Measurements from ENCODE around the gene GRK3. TPM values are rescaled to one million over a fixed set of nuclear protein-coding genes. Genes with fewer than 3 reads are reported as not detected.

GRK3 gene
- total RNA-seq, 1 experiment from 2014 or later = 14.6 TPM

DNA sequence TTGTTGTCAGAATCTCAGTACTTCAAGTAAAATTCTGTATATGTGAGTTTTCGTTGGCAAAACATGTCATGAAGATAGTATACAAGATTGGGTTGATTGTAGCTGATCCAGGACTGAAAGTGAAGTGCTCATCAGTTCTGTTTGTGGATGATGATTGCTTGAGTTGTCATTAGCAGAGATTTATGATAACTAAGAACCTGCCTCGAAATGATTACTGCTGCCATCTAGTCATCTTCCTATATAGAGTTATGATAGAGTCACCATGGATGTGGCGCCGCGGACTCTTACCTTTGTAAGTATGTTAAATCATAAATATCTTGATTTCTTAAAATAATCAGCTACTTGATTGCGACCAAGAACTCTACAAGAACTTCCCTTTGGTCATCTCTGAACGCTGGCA is 149.6 kb downstream of the GRK3 start (continued):
- TF ChIP-seq, protein P1, sequence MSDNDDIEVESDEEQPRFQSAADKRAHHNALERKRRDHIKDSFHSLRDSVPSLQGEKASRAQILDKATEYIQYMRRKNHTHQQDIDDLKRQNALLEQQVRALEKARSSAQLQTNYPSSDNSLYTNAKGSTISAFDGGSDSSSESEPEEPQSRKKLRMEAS (IDR thresholded peaks at IDR 0.05) = no peak
- TF ChIP-seq CBX3 (IDR thresholded peaks at IDR 0.05; ENCODE audit: low read depth) = no peak
- TF ChIP-seq, protein P2, sequence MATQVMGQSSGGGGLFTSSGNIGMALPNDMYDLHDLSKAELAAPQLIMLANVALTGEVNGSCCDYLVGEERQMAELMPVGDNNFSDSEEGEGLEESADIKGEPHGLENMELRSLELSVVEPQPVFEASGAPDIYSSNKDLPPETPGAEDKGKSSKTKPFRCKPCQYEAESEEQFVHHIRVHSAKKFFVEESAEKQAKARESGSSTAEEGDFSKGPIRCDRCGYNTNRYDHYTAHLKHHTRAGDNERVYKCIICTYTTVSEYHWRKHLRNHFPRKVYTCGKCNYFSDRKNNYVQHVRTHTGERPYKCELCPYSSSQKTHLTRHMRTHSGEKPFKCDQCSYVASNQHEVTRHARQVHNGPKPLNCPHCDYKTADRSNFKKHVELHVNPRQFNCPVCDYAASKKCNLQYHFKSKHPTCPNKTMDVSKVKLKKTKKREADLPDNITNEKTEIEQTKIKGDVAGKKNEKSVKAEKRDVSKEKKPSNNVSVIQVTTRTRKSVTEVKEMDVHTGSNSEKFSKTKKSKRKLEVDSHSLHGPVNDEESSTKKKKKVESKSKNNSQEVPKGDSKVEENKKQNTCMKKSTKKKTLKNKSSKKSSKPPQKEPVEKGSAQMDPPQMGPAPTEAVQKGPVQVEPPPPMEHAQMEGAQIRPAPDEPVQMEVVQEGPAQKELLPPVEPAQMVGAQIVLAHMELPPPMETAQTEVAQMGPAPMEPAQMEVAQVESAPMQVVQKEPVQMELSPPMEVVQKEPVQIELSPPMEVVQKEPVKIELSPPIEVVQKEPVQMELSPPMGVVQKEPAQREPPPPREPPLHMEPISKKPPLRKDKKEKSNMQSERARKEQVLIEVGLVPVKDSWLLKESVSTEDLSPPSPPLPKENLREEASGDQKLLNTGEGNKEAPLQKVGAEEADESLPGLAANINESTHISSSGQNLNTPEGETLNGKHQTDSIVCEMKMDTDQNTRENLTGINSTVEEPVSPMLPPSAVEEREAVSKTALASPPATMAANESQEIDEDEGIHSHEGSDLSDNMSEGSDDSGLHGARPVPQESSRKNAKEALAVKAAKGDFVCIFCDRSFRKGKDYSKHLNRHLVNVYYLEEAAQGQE (IDR thresholded peaks at IDR 0.05; ENCODE audit: low read depth) = no peak

DNA sequence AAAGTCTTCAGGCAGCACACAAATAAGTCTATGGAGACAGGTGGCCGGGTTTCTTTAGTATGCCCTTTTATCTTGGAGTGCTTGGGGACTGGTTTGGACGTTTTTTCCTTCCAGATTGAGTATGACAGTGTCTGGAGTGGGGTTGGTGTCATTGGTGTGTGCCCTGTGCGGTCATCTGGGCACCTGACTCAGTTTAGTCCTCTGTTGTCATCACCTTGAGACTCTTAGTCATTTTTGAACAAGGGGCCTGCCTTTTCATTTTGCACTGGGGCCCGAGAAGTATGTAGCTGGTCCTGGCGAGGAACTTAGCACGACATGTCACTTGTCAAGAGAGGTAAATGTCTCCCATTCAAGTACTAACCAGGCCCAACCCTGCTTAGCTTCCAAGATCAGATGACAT is 150.3 kb downstream of the GRK3 start:
- ChIA-PET CTCF (interaction anchor here (1.1 kb wide), 1 partner anchor 58 kb away, joined by 3 read pairs; no protein-coding TSS in a partner anchor), POLR2A (no interaction called here), RAD21 (ENCODE audit: low non-redundant PET in 1 of 2, low total read pairs in 2 of 2, uncharacterized antibody in 2 of 2, unreplicated experiment in 2 of 2) (interaction anchor here in 1 of 2 experiments (0.6 kb wide), 1 partner anchor 57 kb away, joined by 4 read pairs; no protein-coding TSS in a partner anchor)
- no peaks in the 10 kb centered on the region for H3K9me2 ChIP-seq (ENCODE audit: insufficient read depth)
- H3K27me3 ChIP-seq (ENCODE audit: insufficient read depth, low read length) = no peaks in the 10 kb centered on the region
- intact Hi-C loops (cut with micrococcal nuclease) = no loop called here
- H3K4me3 ChIP-seq (replicated peaks in 1 of 2; ENCODE audit: low read depth in 1 of 2, low read length in 2 of 2) = no peak overlapping the region
- H3K36me3 ChIP-seq (ENCODE audit: control insufficient read depth in 1 of 2, insufficient read depth in 2 of 2, low read length in 2 of 2) = no peaks in the 10 kb centered on the region
- no peak overlapping the region for H3K4me2 ChIP-seq (ENCODE audit: low read length)
- DNase-seq (ENCODE audit: low read depth, low spot score) (no peak), ATAC-seq (no peak)
- no peak overlapping the region for H2AFZ ChIP-seq (ENCODE audit: low read depth, low read length, poor library complexity, severe bottlenecking)
- no TSS peak for BruUV-seq (replicated peaks)
- no peak overlapping the region for H3K27ac ChIP-seq (ENCODE audit: low read depth, low read length)
- no peaks in the 10 kb centered on the region for H4K20me1 ChIP-seq (ENCODE audit: insufficient read depth)
- no peaks in the 10 kb centered on the region for H3K4me1 ChIP-seq (ENCODE audit: control insufficient read depth in 1 of 2, insufficient read depth in 2 of 2, low read length in 2 of 2)
- no peak overlapping the region for H3K9ac ChIP-seq (ENCODE audit: low read length)
- H3K79me2 ChIP-seq (ENCODE audit: insufficient read depth, low read length) = no peaks in the 10 kb centered on the region
- H3K9me3 ChIP-seq (ENCODE audit: control insufficient read depth in 1 of 2, insufficient read depth in 1 of 2, low read depth in 1 of 2, low read length in 2 of 2) = no peaks in the 10 kb centered on the region
- TF ChIP-seq POLR2AphosphoS5 (IDR thresholded peaks at IDR 0.05; ENCODE audit: low read depth, low read length) (no peak), EZH2 (IDR thresholded peaks at IDR 0.05) (no peak), EGR1 (IDR thresholded peaks at IDR 0.05; ENCODE audit: low read depth) (no peak), ELF1 (IDR thresholded peaks at IDR 0.05; ENCODE audit: borderline replicate concordance, low read depth) (no peak), POLR2A (IDR thresholded peaks at IDR 0.05; ENCODE audit: borderline replicate concordance, extremely low read depth, insufficient read depth, insufficient read length) (no peak), CBX3 (IDR thresholded peaks at IDR 0.05; ENCODE audit: low read depth) (no peak), RAD21 (IDR thresholded peaks at IDR 0.05; ENCODE audit: low read depth) (no peak), ZFX (IDR thresholded peaks at IDR 0.05) (no peak), TCF7L2 (IDR thresholded peaks at IDR 0.05; ENCODE audit: borderline replicate concordance, extremely low read depth, insufficient read depth, insufficient read length) (no peak), YY1 (IDR thresholded peaks at IDR 0.05; ENCODE audit: extremely low read depth, insufficient replicate concordance, low read depth, low read length) (no peak), FOSL1 (IDR thresholded peaks at IDR 0.05; ENCODE audit: low read depth) (no peak)
- TF ChIP-seq, protein P1 (IDR thresholded peaks at IDR 0.05) = no peak
- TF ChIP-seq, protein P2 (IDR thresholded peaks at IDR 0.05; ENCODE audit: low read depth) = no peak
